Fibroblast of peridontal ligament (primary cell): ENCODE data around the gene MEGF6.
A peak's percentile ranks its signal among the peaks of the same experiment; 100 is the strongest.

Experiments
- DNase-seq: peaks from one replicate; pipeline ENCODE4 v3.0.0-alpha.2; 2010; ENCODE audit errors: extremely low read depth

MEGF6 gene

DNA sequence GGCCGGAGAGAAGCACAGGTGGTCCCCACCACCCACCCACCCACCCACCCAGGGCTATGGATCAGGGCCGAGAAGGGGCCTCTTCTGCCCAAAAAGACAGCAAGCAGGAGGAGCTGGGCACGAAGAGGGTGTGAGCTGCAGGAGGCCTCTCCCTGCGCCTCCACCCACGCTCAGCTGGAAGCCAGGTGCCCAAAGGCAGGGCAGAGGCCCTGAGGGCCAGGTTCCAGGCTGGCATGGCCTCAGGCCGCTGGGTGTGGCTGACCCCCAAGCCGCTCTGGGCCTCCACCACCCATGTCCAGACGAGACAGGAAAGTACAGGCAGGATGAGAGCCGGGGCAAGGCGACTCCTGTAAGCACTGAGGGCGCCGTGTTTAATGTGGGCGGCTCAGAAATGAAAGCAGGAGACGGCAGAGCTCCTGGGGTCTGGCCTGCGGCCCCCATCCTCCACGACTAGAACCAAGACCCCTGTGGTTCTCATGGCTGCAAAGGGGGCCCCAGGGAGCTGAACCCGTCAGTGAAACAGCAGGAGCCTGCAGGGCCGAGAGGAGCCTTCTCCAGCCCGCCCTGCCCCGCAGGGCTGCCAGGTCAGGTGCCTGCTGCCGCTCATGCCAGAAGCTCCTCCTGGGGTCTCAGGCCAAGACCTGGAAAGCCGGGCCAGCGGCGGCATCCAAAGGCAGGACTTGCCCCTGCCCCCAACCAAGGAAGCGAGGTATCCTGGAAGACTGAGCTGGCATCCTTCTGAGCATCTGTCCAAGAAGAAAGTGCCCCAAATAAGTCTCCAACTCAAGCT, 56.0 kb downstream of the MEGF6 start:
- no peak for DNase-seq

DNA sequence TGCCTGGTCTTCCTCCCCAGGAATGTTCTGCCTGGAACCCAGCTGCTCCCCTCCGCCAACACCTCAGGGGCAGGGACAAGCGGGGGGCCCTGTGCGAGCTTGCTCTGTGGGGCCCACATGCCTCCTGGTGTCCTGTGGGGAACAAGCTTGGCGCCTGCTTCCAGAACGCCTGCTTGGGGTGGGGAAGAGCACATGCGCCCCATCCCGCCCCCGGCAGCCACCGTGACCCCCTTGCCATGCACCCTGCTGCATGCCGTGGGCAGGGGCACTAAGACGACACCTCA, 57.4 kb downstream of the MEGF6 start:
- no peak for DNase-seq

DNA sequence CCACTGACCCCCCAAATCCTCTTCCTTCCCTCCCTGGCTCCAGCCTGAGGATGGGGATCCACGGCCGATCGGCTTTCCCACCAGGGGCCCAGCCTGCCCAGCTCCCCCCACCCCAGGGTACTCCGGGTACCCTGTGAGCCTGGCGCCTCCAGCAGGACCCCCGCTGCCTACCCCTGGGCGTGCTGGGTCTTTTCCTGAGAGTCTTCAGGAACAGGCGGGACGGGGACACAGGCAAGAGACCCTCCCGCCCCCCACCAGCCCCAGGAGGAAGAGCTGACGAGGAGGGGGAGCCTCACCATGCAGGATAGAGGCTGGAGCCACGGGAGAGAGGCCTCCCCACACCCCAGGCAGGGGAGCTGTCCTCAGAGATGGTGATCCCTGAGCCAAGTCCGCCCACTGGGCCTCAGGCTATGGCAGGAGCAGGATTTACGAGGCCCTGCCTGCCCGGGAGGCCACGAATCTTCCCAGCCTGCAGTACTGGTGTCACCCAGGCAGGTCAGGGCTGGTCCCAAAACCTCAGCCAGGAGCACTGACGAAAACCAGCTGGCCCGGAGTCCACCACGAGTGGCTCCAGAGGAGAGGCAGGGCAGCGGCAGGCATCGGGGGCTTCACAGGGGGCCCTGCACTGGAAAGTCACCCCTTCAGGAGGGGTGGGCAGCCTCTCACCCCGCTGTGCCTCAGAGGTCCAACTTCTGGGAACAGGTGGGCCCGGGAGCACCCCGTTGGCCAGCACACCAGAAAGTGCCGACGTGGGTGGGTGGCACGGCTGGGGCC, 58.0 kb downstream of the MEGF6 start:
- DNase-seq, result no peak

DNA sequence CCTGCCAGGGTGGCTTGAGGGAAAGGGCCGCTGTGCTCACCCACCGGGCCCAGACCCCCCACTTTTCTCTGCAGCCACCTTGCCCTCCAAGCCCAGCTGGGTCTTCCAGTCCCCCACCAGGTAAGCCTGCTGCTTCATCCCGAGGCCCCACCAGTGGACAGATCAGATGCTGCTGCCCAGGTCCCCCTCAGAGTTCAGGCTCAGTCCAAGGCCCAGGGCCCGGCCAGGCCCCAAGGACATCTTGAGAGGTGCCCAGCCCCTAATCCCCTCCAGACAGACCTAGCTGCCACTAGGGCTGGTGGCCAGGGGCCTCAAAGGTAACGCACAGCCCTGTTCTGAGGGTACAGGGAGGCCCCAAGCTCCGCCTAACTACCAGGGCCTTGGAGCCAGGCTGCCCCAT, 58.6 kb downstream of the MEGF6 start:
- DNase-seq, result no peak

DNA sequence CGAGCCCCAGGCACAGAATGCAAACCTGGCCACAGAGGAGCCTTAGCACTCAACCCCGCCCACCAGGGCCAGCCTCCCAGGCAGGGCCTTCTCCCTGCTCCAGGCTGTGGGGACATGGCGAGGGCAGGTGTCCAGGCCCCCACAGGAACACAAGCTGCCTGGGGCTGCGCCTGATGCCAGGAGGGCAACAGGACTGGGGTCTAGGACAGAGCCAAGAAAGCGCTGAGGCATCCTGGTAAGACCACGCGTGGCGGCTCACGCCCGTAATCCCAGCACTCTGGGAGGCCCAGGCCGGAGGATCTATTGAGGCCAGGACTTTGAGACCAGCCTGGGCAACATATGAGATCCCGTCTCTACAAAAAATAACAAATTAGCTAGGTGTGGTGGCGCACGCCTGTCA, 59.1 kb downstream of the MEGF6 start:
- no peak for DNase-seq

DNA sequence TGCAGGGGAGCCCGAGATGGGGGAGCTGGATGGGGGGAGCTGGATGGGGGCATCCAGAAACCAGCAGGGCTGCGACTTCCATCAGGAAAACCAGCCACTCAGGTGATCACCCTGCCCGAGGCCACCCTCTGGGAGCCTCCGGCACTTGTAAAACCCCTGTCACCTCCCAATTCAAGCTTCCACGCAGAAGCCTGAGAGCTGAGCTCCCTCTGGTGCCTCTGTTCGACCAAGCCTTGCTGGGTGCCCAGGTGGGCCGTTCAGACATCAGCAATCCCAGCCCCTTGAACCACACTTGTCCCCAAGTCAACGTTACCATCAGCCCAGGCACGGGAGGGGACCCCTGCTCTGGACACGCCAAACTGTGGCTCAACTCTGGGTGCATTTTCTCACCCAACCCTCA, 59.6 kb downstream of the MEGF6 start:
- DNase-seq, result no peak

DNA sequence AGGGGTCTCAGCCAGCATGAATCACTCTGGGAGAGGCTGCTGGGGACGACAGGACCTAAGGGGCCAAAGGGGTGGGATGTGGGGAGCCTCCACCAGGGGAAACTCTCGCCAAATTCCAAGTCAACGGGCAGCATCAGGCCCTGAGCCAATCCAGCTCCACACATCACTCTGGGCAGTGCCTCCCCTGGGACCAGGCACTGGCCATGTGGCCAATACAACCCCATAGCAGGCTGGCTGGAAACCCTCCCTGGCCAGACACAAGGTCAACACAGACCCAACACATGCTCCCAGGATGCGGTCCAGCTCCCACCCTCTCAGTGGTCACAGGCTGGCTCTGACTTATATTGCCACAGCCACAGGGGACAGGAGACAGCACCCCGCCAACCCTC, 60.0 kb downstream of the MEGF6 start:
- DNase-seq, result no peak

DNA sequence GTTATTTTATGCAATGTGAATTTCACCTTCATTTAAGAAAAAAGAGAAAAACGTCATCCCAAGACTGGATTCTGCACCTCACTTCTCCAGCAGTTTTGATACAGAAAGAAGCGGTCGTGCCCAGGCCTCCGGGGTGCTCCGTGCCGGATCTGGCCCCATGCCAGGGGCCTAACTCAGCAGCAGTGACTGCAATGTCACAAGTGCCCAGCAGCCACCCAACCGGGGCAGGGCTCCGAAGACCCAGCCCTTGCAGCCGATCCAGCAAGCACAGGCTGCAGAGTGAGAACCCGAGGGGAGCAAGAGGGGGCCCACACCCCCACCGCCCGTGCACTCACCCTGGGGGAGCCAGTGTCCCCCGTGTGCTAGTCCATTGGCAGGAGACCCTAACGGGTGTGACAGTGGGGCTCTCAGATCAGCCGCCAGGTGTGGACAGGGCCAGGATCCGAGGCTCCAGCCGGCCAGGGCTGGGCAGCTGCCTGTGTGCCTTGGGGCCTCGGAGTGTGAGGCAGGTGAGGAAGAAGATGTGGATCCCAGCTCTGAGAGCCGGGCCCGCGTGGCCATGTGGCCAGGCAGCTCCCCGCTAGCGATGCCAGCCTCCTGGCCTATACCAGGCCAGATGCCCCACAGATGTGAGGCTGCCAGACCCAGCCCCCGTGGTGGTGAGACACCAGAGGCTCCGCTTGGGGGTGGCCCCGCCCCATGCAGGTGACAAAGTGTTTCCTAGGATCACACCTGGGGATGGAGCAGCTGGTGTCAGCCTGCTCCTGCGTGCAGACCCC, 60.6 kb downstream of the MEGF6 start:
- no peak for DNase-seq

DNA sequence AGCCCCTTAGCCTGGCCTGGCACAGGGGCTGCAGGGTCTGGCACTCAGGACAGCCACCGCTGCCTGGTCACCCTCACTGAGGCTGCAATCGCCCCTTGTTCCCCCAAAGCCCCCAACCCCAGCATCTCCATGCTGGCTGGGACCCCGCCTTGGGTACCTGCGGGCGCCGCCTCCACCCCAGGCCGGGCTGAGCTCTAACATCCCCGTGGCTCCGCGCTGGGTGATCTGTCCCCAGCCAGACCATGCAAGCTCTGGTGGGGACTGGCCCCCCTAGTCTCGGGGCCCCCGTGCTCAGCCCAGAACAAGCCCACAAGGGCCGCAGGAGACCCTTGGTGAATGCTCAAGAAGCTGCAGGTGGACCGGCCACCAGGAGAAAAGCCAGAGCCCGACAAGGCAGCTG, 62.4 kb downstream of the MEGF6 start:
- no peak for DNase-seq

DNA sequence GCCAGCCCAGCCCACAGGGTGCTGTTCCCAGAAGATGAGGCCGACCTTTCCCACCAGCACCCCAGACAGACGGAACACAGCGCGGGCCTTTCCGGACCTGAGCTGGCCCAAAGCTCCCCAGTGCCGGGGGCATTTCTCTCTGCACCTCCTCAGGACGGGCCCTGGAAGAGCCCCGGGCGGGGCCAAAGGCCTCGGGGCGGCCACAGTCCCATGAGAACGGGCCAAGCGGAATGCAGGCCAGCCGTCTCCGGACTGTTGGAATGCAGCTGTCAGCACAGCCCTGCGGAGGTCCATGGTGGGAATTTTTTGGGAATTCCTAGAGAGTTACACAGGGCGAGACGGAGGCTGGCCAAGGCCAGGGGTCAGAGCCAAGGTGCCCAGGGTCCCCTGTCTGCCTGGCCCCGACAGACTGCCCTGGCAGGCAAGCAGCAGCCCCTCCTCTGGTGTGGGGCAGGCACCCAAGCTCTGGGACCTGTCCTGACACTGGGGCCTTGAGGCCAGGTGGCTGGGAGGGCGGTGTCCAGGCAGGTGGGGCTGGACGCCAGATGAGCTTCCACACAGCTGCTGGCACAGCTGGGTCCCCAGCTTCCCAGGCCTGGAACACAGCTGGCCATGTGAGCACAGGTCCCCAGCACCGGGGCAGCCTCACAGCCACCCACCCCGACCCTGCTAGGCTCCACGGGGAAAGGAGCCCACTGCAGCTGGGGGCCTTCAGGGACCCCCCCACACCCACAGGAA, 63.0 kb downstream of the MEGF6 start:
- no peak for DNase-seq

DNA sequence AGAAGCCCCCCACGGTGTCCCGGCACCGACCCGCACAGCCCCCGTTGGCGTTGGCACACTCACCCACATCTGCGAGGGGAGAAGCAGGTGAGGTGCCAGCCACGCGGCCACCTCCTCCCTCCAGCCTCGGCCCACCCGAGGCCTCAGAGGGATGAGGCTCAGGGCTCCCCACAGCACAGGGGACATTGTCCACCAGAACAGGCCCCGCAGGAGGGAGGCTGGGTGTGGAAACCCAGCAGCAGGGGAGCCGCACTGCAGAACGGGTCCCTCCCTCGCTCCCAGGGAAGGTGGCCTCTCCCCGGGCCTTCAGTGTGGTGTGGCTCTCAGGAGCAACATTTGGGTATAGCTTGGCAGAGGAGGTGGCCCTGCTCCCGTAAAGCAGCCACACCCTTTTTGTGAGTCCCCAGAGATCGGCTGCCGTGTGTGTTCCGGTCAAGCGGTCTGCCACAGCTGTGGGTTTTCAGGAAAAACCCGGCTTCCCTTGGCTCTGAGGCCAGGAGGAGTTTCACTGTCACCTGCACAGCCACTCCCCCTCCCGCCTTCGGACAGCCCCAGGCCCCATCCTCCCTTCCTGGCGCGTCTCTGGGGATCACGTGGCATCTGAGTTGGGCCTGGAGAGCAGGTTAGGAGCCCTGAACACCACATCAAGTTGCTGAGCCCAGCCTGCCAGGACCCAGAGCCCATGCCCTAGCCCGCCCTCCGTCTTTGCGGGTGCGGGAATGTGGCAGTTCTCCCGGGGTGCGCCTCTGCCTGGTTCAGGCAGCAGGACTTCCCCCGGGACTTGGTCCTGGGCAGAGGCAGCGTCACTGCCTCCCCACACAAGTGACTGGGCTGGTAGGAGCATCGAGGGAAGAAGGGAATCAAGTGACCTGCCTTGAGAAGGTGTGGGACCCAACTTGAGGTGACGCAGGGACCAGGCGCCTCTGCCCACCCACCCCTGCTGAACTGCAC, 64.0 kb downstream of the MEGF6 start:
- no peak for DNase-seq

DNA sequence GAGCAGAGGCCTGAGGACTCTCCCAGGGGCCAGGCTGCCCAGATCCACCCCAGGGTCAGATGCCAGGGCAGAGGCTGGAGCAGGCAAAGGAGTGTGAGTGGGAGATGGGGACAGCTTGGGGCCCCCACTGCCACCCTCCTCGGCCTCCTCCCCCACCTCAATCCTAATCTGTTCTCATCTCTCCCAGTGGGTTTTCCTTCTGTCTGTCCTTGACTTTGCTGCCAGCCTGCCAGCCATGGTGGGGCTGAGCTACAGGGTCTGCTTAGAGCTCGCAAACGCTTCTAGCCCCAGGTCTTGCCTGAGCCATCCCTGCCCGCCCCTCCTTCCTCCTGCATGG, 65.3 kb downstream of the MEGF6 start:
- DNase-seq, result no peak

DNA sequence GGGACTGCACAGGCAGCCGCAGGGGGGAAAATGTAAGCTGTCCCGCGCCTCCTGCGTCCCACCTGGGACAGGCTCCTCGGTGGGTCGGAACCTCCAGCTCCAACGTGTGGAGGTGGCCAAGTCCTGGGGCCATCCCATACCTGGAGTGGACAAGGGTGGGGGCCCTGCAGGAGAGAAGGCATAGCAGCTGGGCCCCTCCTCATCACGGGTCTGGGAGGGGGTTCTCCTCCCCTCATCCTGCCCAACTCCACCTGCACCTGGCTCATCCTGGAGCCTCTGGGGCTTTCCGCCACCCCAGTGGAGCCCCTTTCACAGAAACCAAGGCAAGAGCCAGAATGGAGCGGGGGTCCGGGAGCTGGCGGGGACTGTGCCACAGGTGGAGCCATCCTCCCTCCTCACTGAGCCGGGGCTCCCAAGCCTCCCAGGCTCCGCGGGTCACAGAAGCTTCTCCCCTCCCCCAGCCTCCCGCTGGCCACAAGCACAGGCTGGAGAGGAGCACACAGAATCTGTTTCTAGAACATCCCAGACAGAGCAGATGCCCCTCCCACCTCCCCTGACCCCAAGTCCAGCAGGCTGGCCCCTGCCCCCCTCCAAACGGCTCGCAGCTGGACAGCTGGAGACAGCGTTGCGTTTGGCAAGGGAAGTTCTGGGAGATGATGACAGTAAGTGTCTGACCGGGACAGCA, 65.8 kb downstream of the MEGF6 start:
- no peak for DNase-seq

DNA sequence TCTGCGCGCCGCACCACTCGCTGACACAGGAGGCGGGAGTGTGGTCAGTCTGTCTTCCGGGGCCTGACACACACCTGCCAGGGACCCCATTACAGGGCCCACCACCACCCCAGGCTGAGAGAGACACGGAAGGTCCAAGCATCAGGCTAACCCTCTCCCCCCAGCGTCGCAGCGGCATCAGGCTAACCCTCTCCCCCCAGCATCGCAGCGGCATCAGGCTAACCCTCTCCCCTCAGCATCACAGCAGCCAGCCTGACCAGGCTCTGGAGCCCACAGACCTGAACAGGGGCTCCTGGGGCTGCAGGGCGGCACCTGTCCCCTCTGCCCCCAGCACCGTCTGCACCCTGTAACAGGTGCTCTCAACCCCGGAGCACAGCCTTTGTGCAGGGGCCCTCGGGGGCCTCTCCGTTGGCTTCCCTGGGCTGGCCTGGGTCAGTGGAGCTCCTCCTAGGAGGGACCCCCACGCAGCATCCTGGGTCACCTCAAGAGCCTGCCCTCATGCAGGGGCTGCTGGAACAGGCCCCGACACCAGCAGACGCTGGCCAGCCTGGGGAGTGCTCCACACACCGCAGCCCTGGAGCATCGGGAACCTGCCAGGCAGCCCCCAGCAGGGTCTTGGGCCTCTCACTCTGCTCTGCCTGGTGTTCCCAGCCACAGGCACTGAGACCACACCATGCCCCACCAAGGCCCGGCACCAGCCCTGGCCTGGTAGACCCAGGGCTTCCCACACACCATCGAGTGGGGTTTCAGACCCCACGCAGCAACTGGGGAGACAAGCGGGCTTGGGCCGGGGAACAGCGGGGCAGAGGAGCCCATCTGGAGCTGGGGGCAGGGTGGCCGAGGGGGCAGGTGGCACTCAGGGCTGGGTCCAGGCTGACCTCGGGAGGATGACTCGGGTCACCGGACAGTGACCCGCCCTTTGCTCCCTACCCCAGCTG, 67.0 kb downstream of the MEGF6 start:
- DNase-seq, result no peak

DNA sequence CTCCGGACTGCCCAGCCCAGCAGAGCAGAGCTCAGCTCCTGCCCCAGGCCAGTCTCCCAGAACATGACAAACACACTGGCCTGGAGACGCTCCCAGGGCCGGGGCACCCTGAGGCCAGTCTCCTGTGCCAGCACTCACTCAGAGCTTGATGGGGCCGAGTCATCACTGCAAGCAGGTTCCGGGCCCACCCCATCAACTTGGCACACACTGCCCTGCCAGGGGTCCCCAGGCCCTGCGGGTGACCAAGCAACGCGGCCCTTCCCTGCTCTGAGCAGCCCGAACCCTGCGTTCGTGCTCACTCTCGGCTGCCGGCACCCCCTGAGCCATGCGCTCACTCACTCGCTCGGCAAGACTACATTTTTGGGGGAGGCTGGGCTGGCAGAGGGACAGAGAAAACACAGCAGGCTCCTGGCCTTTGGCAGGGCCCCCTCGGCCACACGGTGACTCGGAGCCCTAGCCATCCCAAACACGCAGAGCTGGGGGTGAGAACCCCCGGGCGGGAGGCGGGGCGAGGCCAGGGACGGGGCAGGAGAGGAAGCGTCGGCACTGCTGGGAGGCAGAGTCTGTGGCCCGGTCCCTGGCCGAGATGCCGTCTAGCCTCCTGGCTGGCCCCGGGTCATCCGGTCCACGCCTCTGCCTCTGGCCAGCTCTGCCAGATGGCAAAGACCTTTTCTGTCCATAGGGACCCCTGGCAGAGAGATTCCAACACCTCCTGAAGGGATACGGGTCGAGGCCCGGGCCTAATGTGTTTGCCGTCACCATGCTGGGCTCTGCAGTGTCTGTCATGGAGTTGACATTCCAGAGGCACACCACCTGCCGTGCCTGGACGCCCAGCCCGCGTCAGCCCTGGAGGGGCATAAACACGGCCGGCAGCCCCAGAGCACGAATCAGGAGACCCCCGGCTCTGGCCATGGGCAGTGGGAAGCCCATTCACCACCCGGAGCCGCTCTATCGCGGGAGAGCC, 68.0 kb downstream of the MEGF6 start:
- DNase-seq, result peak; percentile 48

DNA sequence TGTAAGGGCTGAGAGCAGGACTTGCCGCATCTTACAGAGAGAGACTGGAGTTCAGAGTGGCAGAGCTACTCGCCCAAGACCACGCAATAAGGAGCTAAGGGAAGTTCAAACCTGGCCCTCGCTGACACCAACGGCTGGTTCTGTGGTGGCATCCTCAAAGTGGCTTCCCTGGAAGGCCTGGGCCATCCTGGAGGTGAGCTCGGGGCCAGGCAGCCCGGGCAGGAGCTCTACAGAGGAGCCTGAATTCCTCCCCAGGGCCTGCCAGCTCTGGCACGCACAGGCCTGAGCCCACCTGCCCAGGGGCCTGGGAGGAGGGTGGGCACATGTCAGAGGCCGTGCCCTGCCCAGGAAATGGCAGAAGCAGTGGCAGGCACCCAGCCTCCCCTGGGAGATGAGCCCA, 68.6 kb downstream of the MEGF6 start:
- no peak for DNase-seq

DNA sequence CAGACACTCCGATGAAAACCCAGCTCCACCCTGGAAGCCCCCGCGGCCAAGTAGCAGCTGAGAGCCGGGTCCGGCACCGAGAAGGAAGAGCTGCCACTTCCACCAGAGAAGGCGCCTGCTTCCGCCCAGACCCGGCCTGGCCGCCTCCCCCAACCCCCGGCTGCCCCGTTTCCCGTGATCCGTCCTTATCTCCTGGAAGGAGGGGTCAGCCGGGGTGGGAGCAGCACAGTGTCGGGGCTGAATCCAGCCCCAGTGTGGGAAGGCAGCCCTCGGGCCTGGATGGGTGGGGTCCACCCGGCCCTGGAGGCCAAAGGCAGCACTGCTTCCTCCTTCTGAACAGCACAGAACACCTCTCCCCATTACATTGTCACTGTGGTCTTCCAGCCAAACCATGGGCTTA, 69.4 kb downstream of the MEGF6 start:
- no peak for DNase-seq

DNA sequence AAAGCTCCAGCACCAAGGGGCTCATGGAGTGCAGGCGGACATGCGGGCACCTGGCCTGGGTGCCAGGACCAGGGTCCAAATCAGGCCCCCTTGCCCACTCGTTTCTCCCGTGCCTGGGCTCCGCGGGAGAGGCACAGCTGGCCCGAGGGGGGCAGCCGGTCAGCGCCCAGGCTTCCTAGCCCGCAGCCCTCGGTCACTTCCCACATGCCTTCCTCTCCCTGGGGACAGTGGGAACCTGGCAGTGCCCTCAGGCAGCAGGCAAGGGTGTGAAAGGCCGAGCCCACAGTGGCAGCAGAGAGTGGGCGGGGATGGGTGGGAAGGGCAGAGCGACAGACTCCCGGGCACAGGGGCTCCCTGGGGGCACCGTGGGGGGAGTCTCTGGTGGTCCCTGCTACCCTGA, 69.8 kb downstream of the MEGF6 start:
- no peak for DNase-seq
